Heart left ventricle (tissue), 16 donors: ENCODE results near the gene DMGDH. TPM values are rescaled to one million over a fixed set of nuclear protein-coding genes. Genes with fewer than 3 reads are reported as not detected.

ENCODE experiments used
- ATAC-seq, 4 donors: fragments of 200-7000 bp; cut with Tn5 transposase; one replicate each; pipeline ENCODE4 v1.9.1; 2020 to 2022; ENCODE audit warnings: moderate library complexity in 4 of 4, mild to moderate bottlenecking in 3 of 4, moderate number of reproducible peaks in 1 of 4
- DNase-seq, 5 donors: peaks; one replicate each; pipeline ENCODE4 v3.0.0-alpha.2; 2020
- H3K27ac ChIP-seq, 12 donors: fragments of 200-600 bp; sonication (generic) in 4 of 12; one replicate each; pipeline versions ENCODE4 v1.5.0 to v1.8.0; 2016 to 2022; ENCODE audit warnings: mild to moderate bottlenecking in 2 of 12
- H3K27me3 ChIP-seq, 9 donors: fragments of 200-600 bp; sonication (generic) in 2 of 9; one replicate each; pipeline versions ENCODE4 v1.5.1 to v1.8.0; 2016 to 2022; ENCODE audit warnings: mild to moderate bottlenecking in 3 of 9
- H3K36me3 ChIP-seq, 9 donors: fragments of 200-600 bp; sonication (generic) in 2 of 9; one replicate each; pipeline versions ENCODE4 v1.5.0 to v1.8.0; 2018 to 2022; ENCODE audit warnings: mild to moderate bottlenecking in 2 of 9
- H3K4me1 ChIP-seq, 12 donors: fragments of 200-600 bp; sonication (generic) in 4 of 12; one replicate each; pipeline versions ENCODE4 v1.5.0 to v1.8.0; 2016 to 2022; ENCODE audit warnings: mild to moderate bottlenecking in 3 of 12
- H3K4me3 ChIP-seq, 12 donors: fragments of 200-600 bp; sonication (generic) in 4 of 12; one replicate each; pipeline versions ENCODE4 v1.5.0 to v1.8.0; 2017 to 2022; ENCODE audit warnings: mild to moderate bottlenecking in 9 of 12, moderate library complexity in 4 of 12
- H3K9me3 ChIP-seq, 12 donors: fragments of 200-600 bp; sonication (generic) in 4 of 12; one replicate each; pipeline versions ENCODE4 v1.5.0 to v1.8.0; 2016 to 2022; ENCODE audit warnings: mild to moderate bottlenecking in 1 of 12
- POLR2A ChIP-seq, 2 donors: fragments of 450-650 bp; IDR thresholded peaks; one replicate each; pipeline ENCODE4 v1.6.1; 2017; ENCODE audit warnings: antibody characterized with exemption in 2 of 2, mild to moderate bottlenecking in 2 of 2, moderate library complexity in 2 of 2
- WGBS, 4 donors: extraction: QIAGEN DNeasy Blood & Tissue Kit in 2 of 4; methylation state at CpG; one replicate each; pipeline versions ENCODE4 v1.1.5 to v1.1.7; 2013 to 2018; 5-methylcytosine and 5-hydroxymethylcytosine counted together
- intact Hi-C, 10 donors: fragments of 100-400 bp; cut with DNase I; formaldehyde crosslinking; loops; one replicate each; pipeline versions ENCODE4 v1.11.1 to v1.14.2; 2022
- polyA plus RNA-seq, 2 donors: library from polyadenylated mRNA; stranded (reverse); fragments of 200-250 nt; gene quantifications; one replicate each; pipeline ENCODE4 v1.2.3, GENCODE V29; 2013
- total RNA-seq, 9 donors: library from RNA; depleted of rRNA in 2 of 9; stranded (reverse); fragments of >200 nt in 2 of 9; fragmentation: NEBNext Ultra II Directional in 3 of 9; extraction: Animal tissue kit (Norgen Biotek cat#: 25700) in 3 of 9; gene quantifications; one replicate each; pipeline versions ENCODE4 v1.1.0 to v1.2.4, GENCODE V29; 2016 to 2023
- TF ChIP-seq, protein P1 (sequence below), 12 donors: fragments of 200-600 bp; sonication (generic) in 4 of 12; IDR thresholded peaks; one replicate each; pipeline versions ENCODE4 v1.5.0 to v1.8.0; 2018 to 2022; ENCODE audit warnings: antibody characterized with exemption in 12 of 12, mild to moderate bottlenecking in 5 of 12
- donor health status: ischemic (EF 13 %, LVEDD 7.1; RV severe dilation, severe dysfunction).
- donor health status: healthy with polysubstance abuse.
- donor health status: DM: no; HTN: yes; CAD: no.
- donor health status: DM: no; HTN: no; CAD: no.
- donor health status: ischemic (EF 25% LVEDD 6.9; RV normal size, moderate dysfunction).
- donor health status: ischemic (EF 25% LVEDD 5.7; RV mildly dilated, moderate dysfunction).
- donor health status: healthy.
- donor health status: DM: yes; HTN: yes; CAD: no.
- donor health status: ischemic (EF 35%, LVEDD 5.7; RV mildly dilated, moderate dysfunction).
- donor health status: nonischemic (EF 11% LVEDD 7.7; RV severe dilation, severe dysfunction).
- donor health status: DM: yes; HTN: yes; CAD: no.
- donor health status: PGD.
- donor health status: ischemic (EF 29% LVEDD 5.4; RV normal size, mild dysfunction).
- donor health status: nonischemic (EF 23%, LVEDD 6.1; RV moderate dilation, normal function).

The DMGDH gene
- total and polyA plus RNA-seq, 11 donors: 0.25 to 3.2 (median 2.2) TPM

DNA sequence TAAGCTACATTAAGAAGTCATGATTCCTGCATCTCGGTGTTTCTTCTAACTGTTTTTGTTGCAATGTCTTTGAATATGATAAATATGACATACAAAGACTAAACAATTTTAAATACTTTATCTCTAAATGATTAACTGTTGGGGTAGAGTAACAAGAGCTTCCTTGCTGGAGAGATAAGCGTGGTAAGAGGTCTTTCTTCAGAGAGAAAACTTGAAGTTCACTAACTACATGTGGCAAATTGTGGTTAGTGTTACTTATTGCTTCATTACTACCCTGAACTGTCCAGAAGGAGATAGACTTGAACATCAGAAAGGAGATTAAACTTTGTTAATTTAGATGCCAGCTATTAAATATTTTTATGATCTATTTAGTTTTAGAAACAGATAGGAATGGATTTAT, 77.3 kb downstream of the DMGDH start:
- Histone ChIP-seq H3K27me3 (no peaks in the 10 kb centered on the region), H3K27ac (no peak overlapping the region), H3K4me1 (no peaks in the 10 kb centered on the region), H3K9me3 (peaks cover 0 to 3% (median 0%) of the 10 kb centered on the region in 12 donors), H3K4me3 (no peak overlapping the region), H3K36me3 (no peaks in the 10 kb centered on the region)
- WGBS, 4 donors: 86 to 92% (median 89%) methylated on average over 2 of the region's 2 CpGs
- intact Hi-C loops: no loop called here
- ATAC-seq (no peak), DNase-seq (no peak)
- TF ChIP-seq, protein P1, sequence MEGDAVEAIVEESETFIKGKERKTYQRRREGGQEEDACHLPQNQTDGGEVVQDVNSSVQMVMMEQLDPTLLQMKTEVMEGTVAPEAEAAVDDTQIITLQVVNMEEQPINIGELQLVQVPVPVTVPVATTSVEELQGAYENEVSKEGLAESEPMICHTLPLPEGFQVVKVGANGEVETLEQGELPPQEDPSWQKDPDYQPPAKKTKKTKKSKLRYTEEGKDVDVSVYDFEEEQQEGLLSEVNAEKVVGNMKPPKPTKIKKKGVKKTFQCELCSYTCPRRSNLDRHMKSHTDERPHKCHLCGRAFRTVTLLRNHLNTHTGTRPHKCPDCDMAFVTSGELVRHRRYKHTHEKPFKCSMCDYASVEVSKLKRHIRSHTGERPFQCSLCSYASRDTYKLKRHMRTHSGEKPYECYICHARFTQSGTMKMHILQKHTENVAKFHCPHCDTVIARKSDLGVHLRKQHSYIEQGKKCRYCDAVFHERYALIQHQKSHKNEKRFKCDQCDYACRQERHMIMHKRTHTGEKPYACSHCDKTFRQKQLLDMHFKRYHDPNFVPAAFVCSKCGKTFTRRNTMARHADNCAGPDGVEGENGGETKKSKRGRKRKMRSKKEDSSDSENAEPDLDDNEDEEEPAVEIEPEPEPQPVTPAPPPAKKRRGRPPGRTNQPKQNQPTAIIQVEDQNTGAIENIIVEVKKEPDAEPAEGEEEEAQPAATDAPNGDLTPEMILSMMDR (IDR thresholded peaks at IDR 0.05): no peak

DNA sequence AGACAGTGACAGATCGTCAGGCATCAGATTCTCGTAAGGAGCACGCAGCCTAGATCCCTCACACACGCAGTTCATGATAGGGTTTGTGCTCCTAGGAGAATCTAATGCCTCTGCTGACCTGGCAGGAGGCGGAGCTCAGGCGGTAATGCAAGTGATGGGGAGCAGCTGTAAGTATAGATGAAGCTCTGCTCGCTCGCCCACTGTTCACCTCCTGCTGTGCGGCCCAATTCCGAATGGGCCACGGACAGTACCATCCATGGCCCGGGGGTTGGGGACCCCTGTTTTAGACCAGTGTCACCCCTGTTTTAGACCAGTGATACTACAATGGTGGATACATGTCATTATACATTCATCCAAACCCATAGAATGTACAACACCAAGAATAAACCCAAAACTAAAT, 80.4 kb downstream of the DMGDH start:
- H3K27ac ChIP-seq: no peak overlapping the region
- WGBS, 4 donors: 96 to 98% (median 97%) methylated on average over 12 of the region's 12 CpGs
- H3K4me3 ChIP-seq: no peak overlapping the region
- TF ChIP-seq, protein P1 (IDR thresholded peaks at IDR 0.05): no peak
- no peak for TF ChIP-seq POLR2A (IDR thresholded peaks at IDR 0.05)
- H3K9me3 ChIP-seq: no peaks in the 10 kb centered on the region
- intact Hi-C loops: no loop called here
- ATAC-seq: no peak
- no peaks in the 10 kb centered on the region for H3K36me3 ChIP-seq
- peaks cover 0 to 14% (median 8%) of the 10 kb centered on the region in 12 donors for H3K4me1 ChIP-seq
- no peak for DNase-seq
- no peaks in the 10 kb centered on the region for H3K27me3 ChIP-seq

- 0 to 7% (median 4%) methylated on average over 11 of the region's 11 CpGs for WGBS, 4 donors
- Histone ChIP-seq H3K36me3 (no peaks in the 10 kb centered on the region), H3K4me1 (peaks cover 0 to 29% (median 13%) of the 10 kb centered on the region in 12 donors), H3K27me3 (no peaks in the 10 kb centered on the region), H3K27ac (peak overlapping the region; percentile 90 to 99 (median 96)), H3K9me3 (no peaks in the 10 kb centered on the region), H3K4me3 (peak overlapping the region; percentile 59 to 96 (median 82))
- DNase-seq: peak in 4 of 5 donors; percentile 24 to 44 (median 31)
- intact Hi-C loops: no loop called here
- TF ChIP-seq, protein P1 (IDR thresholded peaks at IDR 0.05): no peak
- TF ChIP-seq POLR2A (IDR thresholded peaks at IDR 0.05): no peak
- peak; percentile 37 to 61 (median 48) for ATAC-seq
These were observed 83.7 kb downstream of the DMGDH start for GRCh38 chr5:78985725-78986223.

- ATAC-seq (peak; percentile 16 to 71 (median 58)), DNase-seq (peak; percentile 51 to 81 (median 61))
- Histone ChIP-seq H3K4me3 (peak within 1 kb of the TSS; percentile 59 to 96 (median 82)), H3K36me3 (no peaks in the 10 kb centered on the region), H3K27ac (peak within 1 kb of the TSS; percentile 90 to 99 (median 96)), H3K4me1 (peaks cover 0 to 29% (median 13%) of the 10 kb centered on the region in 12 donors), H3K9me3 (no peaks in the 10 kb centered on the region), H3K27me3 (no peaks in the 10 kb centered on the region)
- no peak for TF ChIP-seq POLR2A (IDR thresholded peaks at IDR 0.05)
- TF ChIP-seq, protein P1 (IDR thresholded peaks at IDR 0.05): peak in 1 of 12 donors; percentile 4
- 0 to 1% (median 0%) methylated on average over 11 to 57 of the region's 57 CpGs for WGBS, 4 donors
- intact Hi-C loops: no loop called here
These were observed 84.3 kb downstream of the DMGDH start, which contains the start of gene ARSB for GRCh38 chr5:78985116-78985724. Gene ARSB, minus strand, starts transcription at chr5:78985310. Its CDS starts 62 bp downstream, at chr5:78985248.
